Erythroblast (primary cell): Measurements from ENCODE around the gene DNAI1.

Experiments used
- GATA1 ChIP-seq: IDR thresholded peaks from 2 replicates; pipeline ENCODE4 v1.6.1; 2011; ENCODE audit warnings: low read depth, mild to moderate bottlenecking, control low read depth, low read length, moderate library complexity
- POLR2A ChIP-seq: IDR thresholded peaks from 2 replicates; pipeline ENCODE4 v1.6.1; 2011; ENCODE audit warnings: mild to moderate bottlenecking, low read length

GRCh38 chr9:34551751-34552605 lies 93.4 kb downstream of the DNAI1 start:
- TF ChIP-seq POLR2A (no peak), GATA1 (no peak)
